Astrocyte of the cerebellum (primary cell): ENCODE data around the gene MAS1L.

Source experiments
- DNase-seq: peaks from one replicate; pipeline ENCODE4 v3.0.0-alpha.2; 2011; ENCODE audit warnings: low read depth
- H3K4me3 ChIP-seq: 2 replicates; pipeline ENCODE4 v1.5.1; 2011; ENCODE audit warnings: mild to moderate bottlenecking, low read depth, low read length, moderate library complexity
- in situ Hi-C: cut with HindIII; loops from 2 replicates; pipeline ENCODE4 v1.10.0; 2017; ENCODE audit warnings: low sequenced_read_pairs
- TF ChIP-seq, protein P1 (sequence below): IDR thresholded peaks from 2 replicates; pipeline ENCODE4 v1.5.1; 2012; ENCODE audit warnings: low read length, low read depth, moderate library complexity, mild to moderate bottlenecking; ENCODE audit errors: missing control alignments

MAS1L gene

DNA sequence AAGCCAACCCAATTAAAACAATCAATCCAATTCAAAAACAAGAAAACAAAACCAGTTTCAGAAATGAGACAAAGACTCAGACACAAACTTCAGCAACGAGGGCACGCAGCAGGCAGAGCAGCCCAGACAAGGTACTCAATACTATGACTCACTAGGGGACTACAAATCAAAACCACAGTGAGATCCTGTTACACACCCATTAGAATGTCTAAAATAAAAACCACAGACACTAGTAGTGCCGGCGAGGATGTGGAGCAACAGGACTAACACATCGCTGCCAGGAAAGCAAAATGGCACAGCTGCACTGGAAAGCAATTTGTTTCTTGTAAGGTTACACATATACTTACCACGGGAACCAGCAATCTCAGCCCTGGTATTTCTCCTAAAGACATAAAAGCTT lies 28.4 kb upstream of the MAS1L start:
- TF ChIP-seq, protein P1, sequence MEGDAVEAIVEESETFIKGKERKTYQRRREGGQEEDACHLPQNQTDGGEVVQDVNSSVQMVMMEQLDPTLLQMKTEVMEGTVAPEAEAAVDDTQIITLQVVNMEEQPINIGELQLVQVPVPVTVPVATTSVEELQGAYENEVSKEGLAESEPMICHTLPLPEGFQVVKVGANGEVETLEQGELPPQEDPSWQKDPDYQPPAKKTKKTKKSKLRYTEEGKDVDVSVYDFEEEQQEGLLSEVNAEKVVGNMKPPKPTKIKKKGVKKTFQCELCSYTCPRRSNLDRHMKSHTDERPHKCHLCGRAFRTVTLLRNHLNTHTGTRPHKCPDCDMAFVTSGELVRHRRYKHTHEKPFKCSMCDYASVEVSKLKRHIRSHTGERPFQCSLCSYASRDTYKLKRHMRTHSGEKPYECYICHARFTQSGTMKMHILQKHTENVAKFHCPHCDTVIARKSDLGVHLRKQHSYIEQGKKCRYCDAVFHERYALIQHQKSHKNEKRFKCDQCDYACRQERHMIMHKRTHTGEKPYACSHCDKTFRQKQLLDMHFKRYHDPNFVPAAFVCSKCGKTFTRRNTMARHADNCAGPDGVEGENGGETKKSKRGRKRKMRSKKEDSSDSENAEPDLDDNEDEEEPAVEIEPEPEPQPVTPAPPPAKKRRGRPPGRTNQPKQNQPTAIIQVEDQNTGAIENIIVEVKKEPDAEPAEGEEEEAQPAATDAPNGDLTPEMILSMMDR = no peak
- DNase-seq = peak; percentile 34
- in situ Hi-C loops = no loop called here
- H3K4me3 ChIP-seq = no peak overlapping the region

DNA sequence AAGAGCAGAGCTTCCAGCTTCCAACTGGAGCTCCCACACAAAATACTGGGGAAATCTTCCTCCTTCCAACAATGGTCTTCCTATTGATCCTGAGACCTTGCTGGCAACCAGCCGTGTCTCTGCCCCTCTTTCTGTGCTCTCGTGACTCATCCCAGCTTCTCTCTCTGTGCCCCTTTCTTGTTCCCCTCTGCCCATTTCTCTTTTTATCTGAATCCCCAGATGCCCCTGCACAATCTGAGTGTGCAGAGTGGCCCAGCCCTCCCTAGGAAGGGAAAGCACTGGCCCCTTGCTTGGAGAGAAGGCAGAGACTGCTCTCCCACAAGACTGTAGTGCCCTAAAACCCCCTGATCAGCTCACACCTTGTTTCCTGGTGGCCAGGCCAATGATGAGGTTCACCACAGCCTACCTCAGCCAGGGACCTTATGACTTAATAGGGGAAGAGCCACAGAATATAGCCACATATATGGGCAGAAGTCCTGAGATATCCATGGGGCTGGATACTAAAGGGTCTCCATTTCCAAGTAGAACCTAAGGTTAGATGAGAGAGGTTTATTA lies 23.1 kb upstream of the MAS1L start:
- no peak for DNase-seq
- H3K4me3 ChIP-seq = no peak overlapping the region
- in situ Hi-C loops = no loop called here
- TF ChIP-seq, protein P1 = no peak

DNA sequence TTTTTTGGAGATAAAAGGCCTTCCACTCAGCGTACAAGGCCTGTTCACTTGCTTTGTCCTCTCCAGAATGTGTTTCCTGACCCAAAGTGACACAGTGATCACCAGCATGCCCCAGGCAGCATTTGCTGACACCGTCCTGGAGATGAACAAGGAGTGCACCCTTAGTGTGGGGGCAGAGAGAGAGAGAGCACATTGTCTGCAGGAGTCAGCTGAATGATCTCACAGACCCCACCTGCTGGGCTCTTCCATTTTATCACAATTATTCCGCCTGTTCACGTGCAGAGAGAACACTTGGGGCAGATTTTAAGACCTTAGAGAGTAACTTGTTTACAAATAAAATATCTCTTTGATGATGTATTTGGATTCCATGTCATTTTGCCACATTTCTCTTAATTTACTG lies 22.4 kb upstream of the MAS1L start:
- H3K4me3 ChIP-seq = no peak overlapping the region
- no peak for DNase-seq
- TF ChIP-seq, protein P1 = no peak
- in situ Hi-C loops = no loop called here

DNA sequence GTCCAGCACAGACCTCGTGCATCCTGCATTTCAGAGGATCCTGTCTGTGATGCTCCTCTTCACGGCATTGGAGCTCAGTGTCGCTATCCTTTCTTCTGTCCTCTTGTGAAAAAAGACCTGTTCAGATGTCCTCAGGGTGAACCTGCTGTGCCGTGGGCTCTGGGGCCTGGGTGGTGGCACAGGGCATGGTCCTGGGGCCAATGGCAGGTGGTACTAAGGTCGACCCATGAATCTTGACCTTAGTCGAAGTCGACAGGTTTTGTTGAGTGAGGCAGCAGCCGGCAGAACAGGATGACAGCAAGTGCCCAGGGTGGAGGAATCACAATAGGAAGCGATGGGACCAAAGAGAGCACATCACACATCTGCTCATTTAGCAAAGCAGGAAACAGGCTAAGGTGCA lies 22.0 kb upstream of the MAS1L start:
- TF ChIP-seq, protein P1 = no peak
- in situ Hi-C loops = no loop called here
- DNase-seq = no peak
- no peak overlapping the region for H3K4me3 ChIP-seq

DNA sequence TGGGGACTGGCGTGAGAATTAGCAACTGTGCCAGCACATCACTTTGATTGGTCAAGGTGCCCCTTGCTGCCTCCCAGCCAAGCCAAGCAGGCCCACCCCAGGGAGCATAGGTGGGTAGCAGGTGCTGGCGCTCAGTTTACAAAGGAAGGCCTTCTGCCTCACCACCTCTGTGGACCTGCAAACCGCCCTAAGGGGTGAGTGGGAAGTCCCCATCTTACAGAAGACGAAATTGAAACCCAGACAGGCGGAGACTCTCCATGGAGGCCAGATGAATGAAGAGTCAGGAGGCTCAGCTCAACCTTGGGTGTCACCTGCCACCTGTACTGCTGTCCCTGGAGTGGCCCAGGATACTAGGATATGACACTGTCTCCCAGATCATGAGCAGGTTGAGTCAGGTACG lies 21.5 kb upstream of the MAS1L start:
- no peak for DNase-seq
- TF ChIP-seq, protein P1 = no peak
- in situ Hi-C loops = no loop called here
- H3K4me3 ChIP-seq = no peak overlapping the region

DNA sequence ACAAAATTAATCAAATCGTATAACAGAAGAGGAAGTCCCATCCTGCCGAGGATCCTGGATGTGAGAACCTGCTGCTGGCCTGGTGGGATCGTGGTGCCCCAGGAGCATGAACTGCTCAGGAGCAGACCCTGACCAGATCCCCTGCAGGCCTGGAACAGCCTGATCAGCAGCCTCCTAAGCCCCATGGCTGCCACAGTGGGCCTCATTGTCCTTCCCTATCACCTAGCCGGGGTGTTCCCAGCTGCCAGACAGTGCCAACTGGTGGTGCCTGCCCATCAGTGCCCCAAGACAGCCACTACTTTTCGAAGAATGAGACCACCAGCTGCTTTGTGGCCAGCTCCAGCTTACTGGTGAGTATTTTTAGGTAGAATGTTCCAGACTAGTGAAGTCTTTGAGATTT lies 19.6 kb upstream of the MAS1L start:
- H3K4me3 ChIP-seq = no peak overlapping the region
- DNase-seq = no peak
- in situ Hi-C loops = no loop called here
- TF ChIP-seq, protein P1 = no peak
